BE2C (cell line): ENCODE measurements around the gene EFCC1.

Experiments
- DNase-seq: peaks from one replicate; pipeline ENCODE4 v3.0.0-alpha.2; 2020
- H3K27me3 ChIP-seq: fragments of 250-450 bp; sonication (Bioruptor Pico); 2 replicates; pipeline ENCODE4 v1.5.1; 2020; ENCODE audit warnings: mild to moderate bottlenecking
- H3K36me3 ChIP-seq: fragments of 250-450 bp; sonication (Bioruptor Pico); 2 replicates; pipeline ENCODE4 v1.5.1; 2020; ENCODE audit warnings: mild to moderate bottlenecking
- H3K4me1 ChIP-seq: fragments of 250-450 bp; sonication (Bioruptor Pico); 2 replicates; pipeline ENCODE4 v1.5.1; 2020
- H3K4me3 ChIP-seq: 2 replicates; pipeline ENCODE4 v1.5.1; 2011; ENCODE audit warnings: low read depth, low read length
- H3K9me3 ChIP-seq: fragments of 250-450 bp; sonication (Bioruptor Pico); 2 replicates; pipeline ENCODE4 v1.5.1; 2020
- TF ChIP-seq, protein P1 (sequence below): IDR thresholded peaks from 2 replicates; pipeline ENCODE4 v1.5.1; 2012; ENCODE audit warnings: mild to moderate bottlenecking, low read depth, low read length

Gene EFCC1

DNA sequence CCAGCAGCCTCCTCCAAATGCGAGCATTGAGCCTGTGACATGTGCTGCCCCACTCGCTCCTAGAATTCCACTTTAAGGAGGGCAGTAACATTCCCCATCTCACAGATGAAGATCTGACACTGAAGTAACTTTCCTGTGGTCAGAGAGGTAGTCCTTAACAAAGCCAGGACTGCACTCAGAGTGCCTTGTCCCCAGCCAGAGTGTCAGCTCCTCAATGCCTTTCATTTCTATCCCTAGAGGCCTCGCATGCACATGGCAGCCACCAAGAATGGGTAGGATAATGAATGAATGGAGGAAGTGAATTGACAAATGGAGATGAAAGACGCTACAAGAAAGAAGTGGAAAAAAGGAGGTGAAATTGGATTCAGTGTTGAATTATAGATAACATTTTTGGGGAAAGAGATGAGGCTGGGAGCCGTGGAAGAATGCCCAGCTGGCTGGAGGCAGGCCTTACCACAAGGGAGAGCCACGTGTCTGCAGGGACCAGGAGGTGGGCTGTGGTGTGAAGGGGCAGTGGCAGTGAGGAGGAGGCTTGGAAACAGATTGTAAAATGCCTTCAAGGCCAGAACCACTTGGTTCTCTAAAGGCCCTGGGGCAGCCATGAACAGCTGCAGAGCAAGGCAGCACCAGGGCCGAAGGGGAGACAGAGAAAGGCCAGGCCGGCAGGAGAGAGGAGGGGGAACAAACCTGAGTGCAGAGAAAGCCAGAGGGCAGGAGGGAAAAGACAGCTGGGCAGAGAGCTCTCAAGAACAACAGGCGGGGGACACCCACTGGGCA, 17.6 kb upstream of the EFCC1 start:
- Histone ChIP-seq H3K4me3 (no peak overlapping the region), H3K36me3 (no peaks in the 10 kb centered on the region), H3K4me1 (no peaks in the 10 kb centered on the region), H3K9me3 (no peaks in the 10 kb centered on the region), H3K27me3 (no peaks in the 10 kb centered on the region)
- DNase-seq = no peak
- TF ChIP-seq, protein P1, sequence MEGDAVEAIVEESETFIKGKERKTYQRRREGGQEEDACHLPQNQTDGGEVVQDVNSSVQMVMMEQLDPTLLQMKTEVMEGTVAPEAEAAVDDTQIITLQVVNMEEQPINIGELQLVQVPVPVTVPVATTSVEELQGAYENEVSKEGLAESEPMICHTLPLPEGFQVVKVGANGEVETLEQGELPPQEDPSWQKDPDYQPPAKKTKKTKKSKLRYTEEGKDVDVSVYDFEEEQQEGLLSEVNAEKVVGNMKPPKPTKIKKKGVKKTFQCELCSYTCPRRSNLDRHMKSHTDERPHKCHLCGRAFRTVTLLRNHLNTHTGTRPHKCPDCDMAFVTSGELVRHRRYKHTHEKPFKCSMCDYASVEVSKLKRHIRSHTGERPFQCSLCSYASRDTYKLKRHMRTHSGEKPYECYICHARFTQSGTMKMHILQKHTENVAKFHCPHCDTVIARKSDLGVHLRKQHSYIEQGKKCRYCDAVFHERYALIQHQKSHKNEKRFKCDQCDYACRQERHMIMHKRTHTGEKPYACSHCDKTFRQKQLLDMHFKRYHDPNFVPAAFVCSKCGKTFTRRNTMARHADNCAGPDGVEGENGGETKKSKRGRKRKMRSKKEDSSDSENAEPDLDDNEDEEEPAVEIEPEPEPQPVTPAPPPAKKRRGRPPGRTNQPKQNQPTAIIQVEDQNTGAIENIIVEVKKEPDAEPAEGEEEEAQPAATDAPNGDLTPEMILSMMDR = no peak

DNA sequence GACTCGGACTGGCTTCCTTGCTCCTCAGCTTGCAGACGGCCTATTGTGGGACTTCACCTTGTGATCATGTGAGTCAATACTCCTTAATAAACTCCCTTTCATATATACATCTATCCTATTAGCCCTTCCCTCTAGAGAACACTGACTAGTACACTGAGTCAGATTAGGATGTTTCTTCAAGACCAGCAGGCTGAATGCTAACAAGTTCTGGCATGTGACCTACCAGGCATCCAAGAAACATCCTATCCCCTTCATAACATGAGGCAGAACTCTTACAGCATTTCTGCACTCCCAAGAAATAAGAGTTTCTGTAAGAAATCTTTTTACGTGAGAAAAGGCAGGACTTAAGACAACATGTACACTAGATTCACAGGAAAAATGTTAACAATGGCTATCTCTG, 16.5 kb upstream of the EFCC1 start:
- no peaks in the 10 kb centered on the region for H3K4me1 ChIP-seq
- H3K27me3 ChIP-seq = no peaks in the 10 kb centered on the region
- no peaks in the 10 kb centered on the region for H3K36me3 ChIP-seq
- no peaks in the 10 kb centered on the region for H3K9me3 ChIP-seq
- no peak for DNase-seq
- TF ChIP-seq, protein P1 = no peak
- H3K4me3 ChIP-seq = no peak overlapping the region

DNA sequence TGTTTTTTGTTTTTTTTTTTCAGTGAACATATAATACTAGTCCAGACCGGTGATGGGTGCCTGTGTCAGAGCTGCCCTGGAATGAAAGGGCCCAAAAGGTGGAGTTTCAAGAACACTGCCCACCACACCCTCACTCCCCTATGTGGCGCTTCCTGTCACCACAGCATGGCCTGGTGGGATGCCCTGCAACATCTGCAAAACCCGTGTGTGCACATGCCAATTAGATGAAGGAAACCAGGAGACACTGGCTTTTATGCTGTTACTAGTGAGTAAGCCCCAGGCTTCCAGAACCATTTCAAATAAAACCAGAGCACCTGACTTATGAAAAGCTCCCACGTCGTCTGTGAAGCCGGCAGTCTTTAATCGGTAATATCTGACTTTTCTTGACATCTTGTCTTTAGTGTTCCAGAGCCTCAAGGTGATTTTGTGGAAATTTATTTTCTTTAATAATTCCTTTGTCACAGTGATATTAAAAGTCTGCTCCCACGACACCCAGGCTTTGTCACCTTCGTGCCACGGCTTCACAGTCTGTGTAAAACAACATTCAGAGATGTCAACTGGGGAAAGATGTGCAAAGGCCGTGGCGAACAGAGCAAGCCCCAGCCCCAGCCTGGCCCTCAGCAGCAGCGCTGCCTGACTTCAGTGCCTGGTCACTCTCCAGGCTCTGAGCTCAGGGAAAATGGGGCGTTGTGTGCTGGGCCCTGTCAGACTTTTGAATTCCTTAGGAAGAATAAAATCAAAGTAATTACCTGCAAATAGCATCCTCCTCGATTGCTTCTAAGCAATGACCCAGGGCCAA, 13.6 kb upstream of the EFCC1 start:
- Histone ChIP-seq H3K9me3 (no peaks in the 10 kb centered on the region), H3K4me3 (no peak overlapping the region), H3K4me1 (no peaks in the 10 kb centered on the region), H3K27me3 (no peaks in the 10 kb centered on the region), H3K36me3 (no peaks in the 10 kb centered on the region)
- TF ChIP-seq, protein P1 = no peak
- no peak for DNase-seq

DNA sequence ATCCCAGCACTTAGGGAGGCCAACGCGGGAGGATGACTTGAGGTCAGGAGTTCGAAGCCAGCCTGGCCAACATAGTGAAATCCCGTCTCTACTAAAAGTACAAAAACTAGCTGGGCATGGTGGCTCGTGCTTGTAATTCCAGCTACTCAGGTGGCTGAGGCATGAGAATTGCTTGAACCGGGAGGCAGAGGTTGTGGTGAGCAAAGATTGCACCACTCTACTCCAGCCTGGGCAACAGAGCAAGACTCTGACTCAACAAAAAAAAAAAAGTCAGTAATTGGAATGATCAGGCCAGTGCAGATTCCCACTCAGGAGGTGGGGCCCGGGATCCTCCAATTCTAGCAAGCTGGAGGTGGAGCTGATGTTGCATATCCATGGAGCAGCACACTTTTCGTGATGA, 12.8 kb upstream of the EFCC1 start:
- Histone ChIP-seq H3K36me3 (no peaks in the 10 kb centered on the region), H3K27me3 (no peaks in the 10 kb centered on the region), H3K4me3 (no peak overlapping the region), H3K4me1 (no peaks in the 10 kb centered on the region), H3K9me3 (no peaks in the 10 kb centered on the region)
- DNase-seq = no peak
- TF ChIP-seq, protein P1 = no peak

DNA sequence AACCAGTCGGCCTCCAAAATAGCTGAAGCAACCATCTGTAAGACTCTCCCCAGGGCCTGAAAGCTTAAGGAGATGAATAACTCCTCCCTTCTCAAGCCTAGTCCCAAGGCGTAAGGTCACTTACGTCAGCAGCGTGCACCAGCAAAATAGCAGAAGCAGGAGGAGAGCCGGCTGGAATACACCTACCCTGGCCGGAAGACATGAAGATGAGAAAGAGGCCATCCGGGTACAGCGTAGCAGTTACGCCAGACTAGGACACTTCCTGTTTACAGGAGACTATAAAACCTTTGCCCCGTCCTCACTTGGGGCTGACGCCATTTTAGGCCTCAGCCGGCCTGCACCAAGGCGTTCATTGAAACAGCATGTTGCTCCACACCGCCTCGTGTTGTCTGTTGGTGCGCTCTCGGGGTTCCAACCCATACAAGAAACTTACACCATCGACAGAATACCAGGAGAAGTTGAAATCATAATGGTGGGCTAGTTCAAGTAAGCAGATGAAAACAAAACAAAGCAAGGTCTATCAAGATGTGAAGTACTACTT, 9.7 kb upstream of the EFCC1 start:
- no peak for DNase-seq
- H3K9me3 ChIP-seq = no peaks in the 10 kb centered on the region

More for the DNA sequence above, 9.7 kb upstream of the EFCC1 start:
- Histone ChIP-seq H3K4me3 (no peak overlapping the region), H3K4me1 (peaks cover 2% of the 10 kb centered on the region; the same call in 1 of the 2 replicates), H3K27me3 (peaks cover 4% of the 10 kb centered on the region; the same call in 1 of the 2 replicates), H3K36me3 (no peaks in the 10 kb centered on the region)
- TF ChIP-seq, protein P1 = no peak
